Measurements from ENCODE around the gene NAP1L4. TPM values are rescaled to one million over a fixed set of nuclear protein-coding genes. Genes with fewer than 3 reads are reported as not detected.

The NAP1L4 gene
- total RNA-seq, 1 experiment from 2014 or later: 189 TPM

- TF ChIP-seq IRF2 (CRISPR knock-in tag; IDR thresholded peaks at IDR 0.05; ENCODE audit: borderline replicate concordance, low read depth): no peak
These were observed 49.0 kb downstream of the NAP1L4 start (continued) for GRCh38 chr11:2942872-2943710.

GRCh38 chr11:2942447-2942846, 49.7 kb downstream of the NAP1L4 start:
- ATAC-seq: no peak
- DNase-seq (ENCODE audit: low spot score): no peak
- ChIA-PET POLR2A (interaction anchor here (0.6 kb wide), 1 partner anchor 36 kb away, joined by 4 read pairs; no protein-coding TSS in a partner anchor), CTCF (interaction anchor here (0.9 to 2.2 kb wide), 2 partner anchors 12 to 50 kb away, joined by 3 to 18 read pairs; partner anchors contain the start of gene PHLDA2)
- H3K27ac Mint-ChIP-seq: no peak overlapping the region
- peaks cover 22% of the 10 kb centered on the region for H3K27me3 Mint-ChIP-seq (ENCODE audit: low read depth)
- peaks cover 29% of the 10 kb centered on the region for H3K4me1 Mint-ChIP-seq
- peaks cover 25% of the 10 kb centered on the region for H3K9me3 Mint-ChIP-seq
- H3K36me3 Mint-ChIP-seq: peaks cover 44% of the 10 kb centered on the region
- no peak overlapping the region for H3K4me3 Mint-ChIP-seq
- TF ChIP-seq ZNF512 (CRISPR knock-in tag; IDR thresholded peaks at IDR 0.05; ENCODE audit: borderline replicate concordance) (no peak), PRRX2 (CRISPR knock-in tag; IDR thresholded peaks at IDR 0.05) (no peak), GRHL2 (CRISPR knock-in tag; IDR thresholded peaks at IDR 0.05; ENCODE audit: insufficient replicate concordance, severe bottlenecking) (no peak), CREB1 (CRISPR knock-in tag; IDR thresholded peaks at IDR 0.05) (no peak), ZNF232 (CRISPR knock-in tag; IDR thresholded peaks at IDR 0.05) (no peak), MYBL2 (CRISPR knock-in tag; IDR thresholded peaks at IDR 0.05) (no peak), MLX (CRISPR knock-in tag; IDR thresholded peaks at IDR 0.05) (no peak), TP53 (CRISPR knock-in tag; IDR thresholded peaks at IDR 0.05) (no peak), ZNF219 (CRISPR knock-in tag; IDR thresholded peaks at IDR 0.05; ENCODE audit: borderline replicate concordance) (no peak), NFYB (CRISPR knock-in tag; conservative IDR thresholded peaks at IDR 0.05; ENCODE audit: low read depth) (no peak), ATF3 (CRISPR knock-in tag; conservative IDR thresholded peaks at IDR 0.05) (no peak), ZNF671 (CRISPR knock-in tag; IDR thresholded peaks at IDR 0.05) (no peak), NFE2L1 (CRISPR knock-in tag; IDR thresholded peaks at IDR 0.05) (no peak), CTCF (IDR thresholded peaks at IDR 0.05) (no peak)
- TF ChIP-seq, protein P1, sequence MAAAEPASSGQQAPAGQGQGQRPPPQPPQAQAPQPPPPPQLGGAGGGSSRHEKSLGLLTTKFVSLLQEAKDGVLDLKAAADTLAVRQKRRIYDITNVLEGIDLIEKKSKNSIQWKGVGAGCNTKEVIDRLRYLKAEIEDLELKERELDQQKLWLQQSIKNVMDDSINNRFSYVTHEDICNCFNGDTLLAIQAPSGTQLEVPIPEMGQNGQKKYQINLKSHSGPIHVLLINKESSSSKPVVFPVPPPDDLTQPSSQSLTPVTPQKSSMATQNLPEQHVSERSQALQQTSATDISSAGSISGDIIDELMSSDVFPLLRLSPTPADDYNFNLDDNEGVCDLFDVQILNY (CRISPR knock-in tag; IDR thresholded peaks at IDR 0.05): no peak
- TF ChIP-seq, protein P2, sequence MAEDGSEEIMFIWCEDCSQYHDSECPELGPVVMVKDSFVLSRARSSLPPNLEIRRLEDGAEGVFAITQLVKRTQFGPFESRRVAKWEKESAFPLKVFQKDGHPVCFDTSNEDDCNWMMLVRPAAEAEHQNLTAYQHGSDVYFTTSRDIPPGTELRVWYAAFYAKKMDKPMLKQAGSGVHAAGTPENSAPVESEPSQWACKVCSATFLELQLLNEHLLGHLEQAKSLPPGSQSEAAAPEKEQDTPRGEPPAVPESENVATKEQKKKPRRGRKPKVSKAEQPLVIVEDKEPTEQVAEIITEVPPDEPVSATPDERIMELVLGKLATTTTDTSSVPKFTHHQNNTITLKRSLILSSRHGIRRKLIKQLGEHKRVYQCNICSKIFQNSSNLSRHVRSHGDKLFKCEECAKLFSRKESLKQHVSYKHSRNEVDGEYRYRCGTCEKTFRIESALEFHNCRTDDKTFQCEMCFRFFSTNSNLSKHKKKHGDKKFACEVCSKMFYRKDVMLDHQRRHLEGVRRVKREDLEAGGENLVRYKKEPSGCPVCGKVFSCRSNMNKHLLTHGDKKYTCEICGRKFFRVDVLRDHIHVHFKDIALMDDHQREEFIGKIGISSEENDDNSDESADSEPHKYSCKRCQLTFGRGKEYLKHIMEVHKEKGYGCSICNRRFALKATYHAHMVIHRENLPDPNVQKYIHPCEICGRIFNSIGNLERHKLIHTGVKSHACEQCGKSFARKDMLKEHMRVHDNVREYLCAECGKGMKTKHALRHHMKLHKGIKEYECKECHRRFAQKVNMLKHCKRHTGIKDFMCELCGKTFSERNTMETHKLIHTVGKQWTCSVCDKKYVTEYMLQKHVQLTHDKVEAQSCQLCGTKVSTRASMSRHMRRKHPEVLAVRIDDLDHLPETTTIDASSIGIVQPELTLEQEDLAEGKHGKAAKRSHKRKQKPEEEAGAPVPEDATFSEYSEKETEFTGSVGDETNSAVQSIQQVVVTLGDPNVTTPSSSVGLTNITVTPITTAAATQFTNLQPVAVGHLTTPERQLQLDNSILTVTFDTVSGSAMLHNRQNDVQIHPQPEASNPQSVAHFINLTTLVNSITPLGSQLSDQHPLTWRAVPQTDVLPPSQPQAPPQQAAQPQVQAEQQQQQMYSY (CRISPR knock-in tag; IDR thresholded peaks at IDR 0.05): no peak
- TF ChIP-seq, protein P3, sequence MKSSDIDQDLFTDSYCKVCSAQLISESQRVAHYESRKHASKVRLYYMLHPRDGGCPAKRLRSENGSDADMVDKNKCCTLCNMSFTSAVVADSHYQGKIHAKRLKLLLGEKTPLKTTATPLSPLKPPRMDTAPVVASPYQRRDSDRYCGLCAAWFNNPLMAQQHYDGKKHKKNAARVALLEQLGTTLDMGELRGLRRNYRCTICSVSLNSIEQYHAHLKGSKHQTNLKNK (CRISPR knock-in tag; IDR thresholded peaks at IDR 0.05): no peak

Data from WTC11 (cell line).